BJ (cell line): ENCODE results near the gene CPA4. TPM values are rescaled to one million over a fixed set of nuclear protein-coding genes. Genes with fewer than 3 reads are reported as not detected.

ENCODE experiments used
- CTCF ChIA-PET: fragments of 350-600 bp; formaldehyde crosslinking; extraction: SDS; loops from one replicate; lab custom pipeline; 2021; ENCODE audit warnings: antibody characterized with exemption, inconsistent platforms; lab: Yijun Ruan, JAX
- POLR2A ChIA-PET: fragments of 300-600 bp; sonication (Branson Sonifier 250); formaldehyde crosslinking; extraction: SDS; loops from one replicate; lab custom pipeline; 2021; ENCODE audit warnings: antibody characterized with exemption; lab: Charles Lee
- DNase-seq: peaks from one replicate; pipeline ENCODE4 v3.0.0-alpha.2; 2011; ENCODE audit warnings: low read depth
- H3K27me3 ChIP-seq: 2 replicates; pipeline ENCODE4 v1.6.0; 2011; ENCODE audit warnings: low read length; ENCODE audit not compliant: control insufficient read depth, insufficient read depth
- H3K36me3 ChIP-seq: 2 replicates; pipeline ENCODE4 v1.5.1; 2011; ENCODE audit warnings: low read length; ENCODE audit not compliant: control insufficient read depth, insufficient read depth
- H3K4me3 ChIP-seq: 2 replicates; pipeline ENCODE4 v1.5.1; 2011; ENCODE audit warnings: low read depth, mild to moderate bottlenecking, control low read depth, low read length
- CTCF ChIP-seq: IDR thresholded peaks from 2 replicates; pipeline ENCODE4 v1.5.1; 2011; ENCODE audit warnings: low read depth, mild to moderate bottlenecking, control low read depth, inconsistent platforms, low read length, moderate library complexity; ENCODE audit not compliant: insufficient read depth
- polyA plus RNA-seq: library from polyadenylated mRNA; depleted of rRNA; stranded (reverse); fragments of >200 nt; gene quantifications from 2 replicates; pipeline ENCODE4 v1.2.3, GENCODE V29; 2011

Gene CPA4
- polyA plus RNA-seq, 1 experiment, result 52.5 TPM

- DNase-seq, result no peak
- Histone ChIP-seq H3K36me3 (no peaks in the 10 kb centered on the region), H3K4me3 (no peak overlapping the region), H3K27me3 (no peaks in the 10 kb centered on the region)
- ChIA-PET POLR2A (no interaction called here), CTCF (interaction anchor here (0.6 to 1.0 kb wide), 2 partner anchors 16 to 28 kb away, joined by 3 read pairs; no protein-coding TSS in a partner anchor)
- no peak for TF ChIP-seq CTCF
Observed at GRCh38 chr7:130337410-130337971, 44.5 kb downstream of the CPA4 start.

- H3K27me3 ChIP-seq, result no peaks in the 10 kb centered on the region
- ChIA-PET CTCF (interaction anchor here (1.2 kb wide), 1 partner anchor 74 kb away, joined by 3 read pairs; no protein-coding TSS in a partner anchor), POLR2A (no interaction called here)
- TF ChIP-seq CTCF, result no peak
- no peak for DNase-seq
- H3K4me3 ChIP-seq, result no peak overlapping the region
- H3K36me3 ChIP-seq, result no peaks in the 10 kb centered on the region
Observed at GRCh38 chr7:130338233-130338632, 45.3 kb downstream of the CPA4 start.

DNA sequence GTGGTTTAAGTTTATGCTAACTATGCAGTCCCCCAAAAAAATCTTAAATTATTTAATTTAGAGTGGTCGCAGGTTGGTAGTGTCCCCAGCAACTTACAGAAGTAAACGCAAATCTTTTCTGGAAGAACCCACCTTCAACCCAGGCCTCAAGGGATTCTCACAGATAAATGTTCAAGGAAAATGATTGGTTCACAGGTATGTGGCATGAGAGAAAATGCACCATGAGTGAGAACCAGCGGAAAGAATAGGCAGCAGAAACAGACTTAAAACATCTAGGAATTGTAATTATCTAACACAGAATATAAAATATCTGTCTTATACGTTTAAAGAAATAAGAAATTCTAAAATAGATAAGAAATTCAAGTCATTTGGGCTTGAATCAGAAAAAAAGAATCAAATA, 48.9 kb downstream of the CPA4 start:
- H3K27me3 ChIP-seq, result no peaks in the 10 kb centered on the region
- DNase-seq, result no peak
- H3K36me3 ChIP-seq, result no peaks in the 10 kb centered on the region
- CTCF ChIA-PET, result no interaction called here
- H3K4me3 ChIP-seq, result no peak overlapping the region
- TF ChIP-seq CTCF, result no peak
- POLR2A ChIA-PET, result no interaction called here

GRCh38 chr7:130342701-130343380, 49.9 kb downstream of the CPA4 start:
- POLR2A ChIA-PET, result interaction anchor here (0.6 kb wide), 1 partner anchor 10 kb away, joined by 3 read pairs; no protein-coding TSS in a partner anchor

More at GRCh38 chr7:130342701-130343380, 49.9 kb downstream of the CPA4 start:
- CTCF ChIA-PET, result no interaction called here
- Histone ChIP-seq H3K27me3 (no peaks in the 10 kb centered on the region), H3K4me3 (no peak overlapping the region), H3K36me3 (no peaks in the 10 kb centered on the region)
- no peak for TF ChIP-seq CTCF
- DNase-seq, result no peak
